Esophagus (tissue), 2 donors: ENCODE results near the gene NLRC4. TPM values are rescaled to one million over a fixed set of nuclear protein-coding genes. Genes with fewer than 3 reads are reported as not detected.
"Not testable (repeated sequence)": the region's sequence is repeated elsewhere in the genome, so short reads cannot be mapped to it uniquely, and the experiment has no call there.

ENCODE experiments used
- H3K27ac ChIP-seq, 2 donors: one replicate each; pipeline ENCODE4 v1.5.1; 2013; ENCODE audit warnings: low read depth in 2 of 2, mild to moderate bottlenecking in 2 of 2, inconsistent platforms in 1 of 2, low read length in 1 of 2, moderate library complexity in 1 of 2
- H3K27me3 ChIP-seq, 2 donors: one replicate each; pipeline ENCODE4 v1.6.1; 2013; ENCODE audit warnings: low read length in 2 of 2, control low read depth in 1 of 2, mild to moderate bottlenecking in 1 of 2; ENCODE audit not compliant: insufficient read depth in 2 of 2, control insufficient read depth in 1 of 2
- H3K36me3 ChIP-seq, 2 donors: one replicate each; pipeline ENCODE4 v1.6.1; 2013; ENCODE audit warnings: low read length in 1 of 2; ENCODE audit not compliant: control insufficient read depth in 2 of 2, insufficient read depth in 2 of 2
- H3K4me1 ChIP-seq, 2 donors: one replicate each; pipeline ENCODE4 v1.6.1; 2013; ENCODE audit warnings: low read length in 1 of 2; ENCODE audit not compliant: control insufficient read depth in 2 of 2, insufficient read depth in 2 of 2
- H3K4me3 ChIP-seq, 2 donors: one replicate each; pipeline ENCODE4 v1.5.1; 2013; ENCODE audit warnings: low read length in 2 of 2, mild to moderate bottlenecking in 2 of 2, low read depth in 1 of 2, moderate library complexity in 1 of 2
- H3K9me3 ChIP-seq, 2 donors: one replicate each; pipeline ENCODE4 v1.6.1; 2013; ENCODE audit warnings: mild to moderate bottlenecking in 2 of 2, low read depth in 1 of 2, low read length in 1 of 2, moderate library complexity in 1 of 2; ENCODE audit not compliant: control insufficient read depth in 2 of 2, insufficient read depth in 1 of 2
- WGBS, 2 donors: extraction: QIAGEN DNeasy Blood & Tissue Kit; methylation state at CpG; one replicate each; pipeline ENCODE4 v1.1.7; 2013; 5-methylcytosine and 5-hydroxymethylcytosine counted together
- polyA plus RNA-seq, 2 donors: library from polyadenylated mRNA; stranded (reverse); fragments of 200-250 nt; gene quantifications; one replicate each; pipeline ENCODE4 v1.2.3, GENCODE V29; 2013
- donor health status: healthy with polysubstance abuse.
- donor health status: Bipolar disorder and iron deficiency.

NLRC4 gene
- polyA plus RNA-seq, 2 donors: 0.12 to 0.18 TPM

DNA sequence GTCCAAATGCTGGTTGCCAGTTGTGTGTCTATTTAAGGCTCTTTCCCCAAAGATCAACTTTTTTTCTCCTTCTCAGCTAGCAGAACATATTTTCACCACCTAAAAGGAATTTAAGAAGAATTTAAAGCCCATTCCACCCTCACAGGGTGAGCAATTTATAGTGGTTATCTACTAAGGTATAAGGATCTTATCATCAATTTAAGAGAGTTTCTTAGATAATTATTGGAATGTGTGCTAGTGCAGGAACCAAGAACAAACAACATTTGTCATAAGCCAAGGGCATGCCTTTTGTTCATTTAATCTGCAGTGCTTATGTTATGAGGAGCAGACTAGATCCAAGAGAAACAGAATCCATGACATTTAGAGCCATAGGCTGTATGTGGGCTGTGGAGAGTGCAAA is 37.2 kb downstream of the NLRC4 start:
- Histone ChIP-seq H3K36me3 (no peaks in the 10 kb centered on the region), H3K27me3 (no peaks in the 10 kb centered on the region), H3K4me3 (no peak overlapping the region), H3K9me3 (no peaks in the 10 kb centered on the region), H3K27ac (no peak overlapping the region), H3K4me1 (no peaks in the 10 kb centered on the region)

DNA sequence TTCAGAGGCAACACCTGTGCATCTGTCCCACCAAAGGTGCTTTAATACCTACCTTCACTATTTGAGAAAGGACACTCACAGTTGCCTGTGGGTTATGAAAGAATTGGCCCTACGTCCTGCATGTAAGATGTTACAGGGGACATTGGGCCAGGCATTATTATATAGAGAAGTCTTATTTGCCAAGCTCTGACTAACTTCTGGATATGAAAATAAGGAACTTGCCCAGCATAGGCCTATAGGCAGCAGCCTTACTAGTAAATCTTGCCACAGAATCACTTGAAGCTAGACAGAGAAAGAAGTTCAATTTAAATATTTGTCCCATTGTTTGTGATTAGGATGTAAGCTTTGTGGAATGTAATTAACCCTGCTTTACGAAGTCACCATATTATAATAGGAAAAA is 41.7 kb downstream of the NLRC4 start:
- Histone ChIP-seq H3K27me3 (no peaks in the 10 kb centered on the region), H3K4me3 (no peak overlapping the region), H3K27ac (no peak overlapping the region), H3K9me3 (no peaks in the 10 kb centered on the region), H3K4me1 (no peaks in the 10 kb centered on the region), H3K36me3 (peaks cover 0 to 4% of the 10 kb centered on the region in 2 donors)
- 92 to 95% methylated on average over 2 of the region's 2 CpGs for WGBS, 2 donors

DNA sequence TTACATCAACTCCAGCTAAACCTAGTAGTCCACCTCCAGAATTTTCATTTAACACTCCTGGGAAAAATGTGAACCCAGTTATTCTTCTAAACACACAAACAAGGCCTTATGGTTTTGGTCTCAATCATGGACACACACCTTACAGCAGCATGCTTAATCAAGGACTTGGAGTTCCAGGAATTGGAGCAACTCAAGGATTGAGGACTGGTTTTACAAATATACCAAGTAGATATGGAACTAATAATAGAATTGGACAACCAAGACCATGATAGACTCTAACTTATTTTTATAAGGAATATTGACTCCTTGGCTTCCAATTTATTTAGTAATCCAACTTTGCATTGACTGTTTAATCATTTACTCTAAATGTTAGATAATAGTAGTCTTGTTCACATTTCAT is 44.2 kb downstream of the NLRC4 start:
- no peak overlapping the region for H3K27ac ChIP-seq
- no peaks in the 10 kb centered on the region for H3K4me1 ChIP-seq
- H3K27me3 ChIP-seq: no peaks in the 10 kb centered on the region
- peaks cover 0 to 4% of the 10 kb centered on the region in 2 donors for H3K36me3 ChIP-seq
- H3K9me3 ChIP-seq: no peaks in the 10 kb centered on the region
- no peak overlapping the region for H3K4me3 ChIP-seq

DNA sequence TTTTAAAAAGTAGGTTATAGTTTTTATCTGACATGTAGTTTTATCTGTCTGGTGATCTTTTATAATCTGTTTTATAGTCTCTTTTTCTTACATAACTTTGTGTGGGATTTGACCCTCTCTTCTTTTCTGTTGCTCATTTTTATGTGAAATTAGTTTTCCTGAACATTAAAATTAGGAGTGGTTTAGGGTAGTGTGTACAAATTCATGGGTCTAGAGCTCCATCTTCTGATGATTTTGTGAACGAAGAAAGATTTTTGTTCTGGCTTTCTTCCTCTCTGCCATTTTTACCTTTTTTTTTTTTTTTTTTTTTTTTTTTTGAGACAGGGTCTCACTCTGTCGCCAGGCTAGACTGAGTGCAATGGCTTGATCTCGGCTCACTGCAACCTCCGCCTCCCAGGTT is 52.4 kb downstream of the NLRC4 start:
- no peak overlapping the region for H3K27ac ChIP-seq
- H3K27me3 ChIP-seq: no peaks in the 10 kb centered on the region
- no peaks in the 10 kb centered on the region for H3K4me1 ChIP-seq
- H3K4me3 ChIP-seq: no peak overlapping the region
- 88 to 90% methylated on average over 4 of the region's 4 CpGs for WGBS, 2 donors
- no peaks in the 10 kb centered on the region for H3K9me3 ChIP-seq
- H3K36me3 ChIP-seq: peaks cover 0 to 5% of the 10 kb centered on the region in 2 donors

DNA sequence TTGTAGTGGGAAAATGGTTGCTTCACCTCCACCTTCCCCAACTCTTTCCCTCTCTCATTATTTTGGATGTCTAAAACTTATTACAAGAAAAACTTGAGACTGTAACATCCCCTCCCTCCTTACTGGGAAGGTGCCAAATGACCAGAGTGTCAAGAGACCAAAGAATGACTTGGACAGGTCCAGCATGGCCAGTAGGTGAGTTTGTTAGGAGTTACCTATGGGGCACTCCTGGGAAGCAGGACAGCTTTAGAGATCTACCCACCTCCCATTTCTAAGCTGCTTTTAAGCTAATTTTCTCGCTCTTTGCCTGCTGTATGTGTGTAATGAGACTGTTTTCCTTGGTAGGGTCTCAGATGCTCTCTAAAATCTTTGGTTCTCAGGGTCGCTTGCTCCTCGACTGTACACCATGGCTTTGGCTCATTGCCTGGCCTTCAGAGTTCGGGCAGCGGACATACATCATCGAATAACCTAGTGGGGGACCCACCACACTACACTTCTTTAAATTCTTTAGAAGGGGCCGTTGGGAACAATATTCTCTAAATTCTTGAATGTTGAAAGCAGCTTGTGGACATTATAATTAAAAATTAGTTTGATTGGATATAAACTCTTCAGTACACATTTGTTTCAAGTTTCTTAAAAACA is 53.8 kb downstream of the NLRC4 start:
- Histone ChIP-seq H3K9me3 (no peaks in the 10 kb centered on the region), H3K36me3 (peaks cover 0 to 5% of the 10 kb centered on the region in 2 donors), H3K4me3 (no peak overlapping the region), H3K4me1 (no peaks in the 10 kb centered on the region), H3K27ac (no peak overlapping the region), H3K27me3 (no peaks in the 10 kb centered on the region)
- WGBS, 2 donors: 89 to 91% methylated on average over 7 of the region's 7 CpGs

DNA sequence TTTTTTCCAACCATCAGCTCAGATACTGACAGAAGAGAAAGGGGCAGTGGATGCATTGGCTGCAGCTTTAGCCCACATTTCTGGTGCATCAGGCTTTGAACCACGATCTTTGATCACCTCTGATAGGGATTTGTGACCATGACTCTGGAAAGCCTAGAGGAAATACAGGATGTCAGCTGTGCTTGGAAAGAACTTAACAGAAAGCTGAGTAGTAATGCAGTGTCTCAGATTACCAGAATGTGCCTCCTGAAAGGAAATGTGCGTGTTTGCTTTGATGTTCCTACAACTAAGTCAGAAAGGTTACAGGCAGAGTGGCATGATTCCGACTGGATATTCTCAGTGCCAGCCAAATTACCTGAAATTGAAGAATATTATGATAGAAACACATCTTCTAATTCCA is 61.3 kb downstream of the NLRC4 start:
- not testable (repeated sequence) for H3K27ac ChIP-seq, H3K4me1 ChIP-seq, H3K4me3 ChIP-seq, H3K27me3 ChIP-seq, H3K36me3 ChIP-seq, H3K9me3 ChIP-seq
- 94% methylated on average over 3 of the region's 3 CpGs for WGBS, 2 donors

DNA sequence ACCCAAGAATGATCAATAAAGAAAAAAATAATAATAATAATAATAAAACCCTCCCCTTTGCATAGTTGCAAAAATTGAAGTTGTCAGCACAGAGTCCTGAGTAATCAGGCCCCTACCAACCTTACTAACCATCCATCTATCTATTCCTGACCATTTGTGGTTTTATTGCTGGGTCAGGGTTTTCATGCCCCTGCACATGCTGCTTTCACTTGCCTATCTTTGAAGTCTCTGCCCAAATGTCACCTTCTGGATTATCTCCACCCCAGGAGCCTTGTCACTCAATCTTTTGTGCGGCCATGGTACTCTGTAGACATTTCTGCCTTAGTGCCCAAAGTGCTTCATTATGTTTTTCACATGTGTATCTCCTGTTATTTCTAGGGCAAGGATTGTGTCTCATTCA is 63.9 kb downstream of the NLRC4 start:
- Histone ChIP-seq H3K4me3 (no peak overlapping the region), H3K4me1 (no peaks in the 10 kb centered on the region), H3K9me3 (no peaks in the 10 kb centered on the region), H3K27ac (no peak overlapping the region), H3K36me3 (peaks cover 2 to 8% of the 10 kb centered on the region in 2 donors), H3K27me3 (no peaks in the 10 kb centered on the region)
- WGBS, 2 donors: 92 to 94% methylated on average over 1 of the region's 1 CpG

DNA sequence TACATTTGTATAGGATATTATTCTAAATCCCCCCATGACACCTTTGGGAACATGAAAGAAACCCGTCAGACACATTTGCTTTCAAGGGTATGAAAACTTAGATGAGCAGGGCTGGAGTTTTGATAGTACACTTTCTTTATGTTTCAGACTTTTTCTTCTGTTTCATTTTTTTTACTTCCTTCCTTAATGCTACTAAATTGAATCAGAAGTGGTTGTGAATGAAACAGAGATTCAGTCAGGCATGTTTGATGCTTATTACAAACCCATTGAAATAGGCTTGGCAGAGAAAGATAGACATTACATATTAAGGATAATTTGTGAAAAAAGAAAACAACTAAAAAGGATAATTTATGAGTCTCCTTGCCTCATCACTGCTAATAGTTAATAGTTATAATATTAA is 72.3 kb downstream of the NLRC4 start:
- no peaks in the 10 kb centered on the region for H3K27me3 ChIP-seq
- H3K9me3 ChIP-seq: no peaks in the 10 kb centered on the region
- 78 to 85% methylated on average over 1 of the region's 1 CpG for WGBS, 2 donors
- no peaks in the 10 kb centered on the region for H3K36me3 ChIP-seq
- H3K27ac ChIP-seq: no peak overlapping the region
- no peaks in the 10 kb centered on the region for H3K4me1 ChIP-seq
- no peak overlapping the region for H3K4me3 ChIP-seq

DNA sequence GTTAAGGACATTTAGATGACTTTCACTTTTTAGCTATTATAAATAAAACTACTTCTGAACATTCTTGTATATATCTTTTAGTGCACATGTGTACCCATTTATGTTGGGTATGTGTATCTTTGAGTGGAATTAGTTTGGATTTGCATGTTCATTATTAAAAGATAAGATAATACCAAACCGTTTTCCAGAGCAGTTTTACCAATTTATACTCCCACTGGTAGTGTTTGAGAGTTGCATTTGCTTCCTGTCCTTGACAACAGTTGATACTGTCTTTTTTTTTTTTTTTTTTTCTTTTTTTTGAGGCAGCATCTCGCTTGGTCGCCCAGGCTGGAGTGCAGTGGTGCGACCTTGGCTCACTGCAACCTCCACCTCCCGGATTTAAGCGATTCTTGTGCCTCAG is 75.7 kb downstream of the NLRC4 start:
- no peaks in the 10 kb centered on the region for H3K4me1 ChIP-seq
- no peak overlapping the region for H3K27ac ChIP-seq
- no peaks in the 10 kb centered on the region for H3K27me3 ChIP-seq
- WGBS, 2 donors: 86 to 88% methylated on average over 6 of the region's 6 CpGs
- H3K36me3 ChIP-seq: no peaks in the 10 kb centered on the region
- no peak overlapping the region for H3K4me3 ChIP-seq
- H3K9me3 ChIP-seq: no peaks in the 10 kb centered on the region

DNA sequence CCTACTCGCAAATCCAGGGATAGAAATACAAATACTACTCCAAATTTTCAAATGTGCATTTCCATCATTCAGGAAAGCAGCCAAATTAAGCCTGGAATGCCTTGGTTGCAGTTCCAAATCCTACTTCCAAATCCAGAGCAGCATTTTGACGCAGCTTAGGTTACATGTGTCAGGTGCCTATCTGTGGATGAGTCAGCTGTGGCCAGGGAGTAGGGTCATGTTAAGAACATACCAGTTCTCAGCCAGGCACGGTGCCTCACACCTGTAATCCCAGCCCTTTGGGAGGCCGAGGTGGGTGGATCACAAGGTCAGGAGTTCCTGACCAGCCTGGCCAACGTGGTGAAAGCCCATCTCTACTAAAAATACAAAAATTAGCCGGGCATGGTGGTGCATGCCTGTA is 82.0 kb downstream of the NLRC4 start:
- peaks cover 2 to 4% of the 10 kb centered on the region in 2 donors for H3K36me3 ChIP-seq

More for the DNA sequence above, 82.0 kb downstream of the NLRC4 start:
- Histone ChIP-seq H3K9me3 (no peaks in the 10 kb centered on the region), H3K4me3 (no peak overlapping the region), H3K4me1 (no peaks in the 10 kb centered on the region), H3K27me3 (no peaks in the 10 kb centered on the region), H3K27ac (no peak overlapping the region)
- WGBS, 2 donors: 94 to 97% methylated on average over 6 of the region's 6 CpGs
